Measurements from ENCODE around the gene HNF4A. TPM values are rescaled to one million over a fixed set of nuclear protein-coding genes. Genes with fewer than 3 reads are reported as not detected.
A peak's percentile ranks its signal among the peaks of the same experiment; 100 is the strongest.

Gene HNF4A
- total and polyA plus RNA-seq, 2 of the 13 experiments (the other 11 are each of a cell fraction or from before 2014, with no cell fraction given), result 80.9 to 169 TPM

GRCh38 chr20:44394452-44394701 lies 38.9 kb downstream of the HNF4A start (continued):
- TF ChIP-seq POLR2A (IDR thresholded peaks at IDR 0.05; ENCODE audit: insufficient read depth in 1 of 2, low read depth in 2 of 2, low read length in 2 of 2) (peak in 1 of 2 experiments; percentile 19; a peak in 1 of 4 replicates), ATF7 (IDR thresholded peaks at IDR 0.05) (no peak), ATF7 (CRISPR knock-in tag; IDR thresholded peaks at IDR 0.05) (no peak), ZNF775 (CRISPR knock-in tag; IDR thresholded peaks at IDR 0.05; ENCODE audit: borderline replicate concordance) (no peak; the same call in 1 of the 2 replicates), HNRNPLL (IDR thresholded peaks at IDR 0.05; ENCODE audit: low read depth, low read length, poor library complexity, severe bottlenecking) (no peak), ARID5B (CRISPR knock-in tag; IDR thresholded peaks at IDR 0.05) (no peak; the same call in 1 of the 2 replicates), ZNF709 (CRISPR knock-in tag; IDR thresholded peaks at IDR 0.05) (no peak), ZNF17 (CRISPR knock-in tag; IDR thresholded peaks at IDR 0.05) (no peak), SALL1 (CRISPR knock-in tag; IDR thresholded peaks at IDR 0.05) (no peak), ARID4A (CRISPR knock-in tag; IDR thresholded peaks at IDR 0.05; ENCODE audit: borderline replicate concordance) (peak; percentile 94; the same call in 1 of the 2 replicates), ZNF580 (CRISPR knock-in tag; IDR thresholded peaks at IDR 0.05; ENCODE audit: borderline replicate concordance, low read depth) (no peak), HNF1A (IDR thresholded peaks at IDR 0.05; ENCODE audit: low read depth) (no peak), HNF1A (CRISPR knock-in tag; IDR thresholded peaks at IDR 0.05; ENCODE audit: borderline replicate concordance) (no peak), POGK (CRISPR knock-in tag; conservative IDR thresholded peaks at IDR 0.05) (no peak), KDM5A (IDR thresholded peaks at IDR 0.05; ENCODE audit: borderline replicate concordance, low read length) (no peak), ZBTB8A (CRISPR knock-in tag; IDR thresholded peaks at IDR 0.05; ENCODE audit: borderline replicate concordance, low read depth) (no peak), ZNF792 (CRISPR knock-in tag; IDR thresholded peaks at IDR 0.05) (no peak)
